MCF 10A (cell line): ENCODE data around the gene ELMO1. TPM values are rescaled to one million over a fixed set of nuclear protein-coding genes. Genes with fewer than 3 reads are reported as not detected.

Experiments used
- BruUV-seq: library from RNA; stranded (reverse); fragments of 400-500 nt; replicated peaks from 2 replicates; lab custom pipeline; 2021; lab: Mats Ljungman, UMichigan
- CTCF ChIA-PET: fragments of 300-600 bp; sonication (Branson Sonifier 250); formaldehyde crosslinking; extraction: SDS; loops from one replicate; lab custom pipeline; 2021; ENCODE audit warnings: antibody characterized with exemption, inconsistent platforms; lab: Yijun Ruan, JAX
- POLR2A ChIA-PET: fragments of 300-600, 350-650 bp; sonication (Branson Sonifier 250); formaldehyde crosslinking; extraction: SDS; loops from one replicate; lab custom pipeline; 2020; ENCODE audit warnings: antibody characterized with exemption, inconsistent platforms; lab: Yijun Ruan, JAX
- DNase-seq: peaks from one replicate; pipeline ENCODE4 v3.0.0-alpha.2; 2018; ENCODE audit not compliant: unreplicated experiment
- H3K27ac Mint-ChIP-seq: one replicate; pipeline ENCODE4 v1.8.0; 2022; ENCODE audit warnings: mild to moderate bottlenecking, low read depth, mixed read lengths; ENCODE audit not compliant: unreplicated experiment
- H3K27me3 Mint-ChIP-seq: one replicate; pipeline ENCODE4 v1.8.0; 2022; ENCODE audit warnings: mixed read lengths; ENCODE audit not compliant: insufficient read depth, unreplicated experiment
- H3K36me3 Mint-ChIP-seq: one replicate; pipeline ENCODE4 v1.8.0; 2022; ENCODE audit warnings: mild to moderate bottlenecking, moderate library complexity, mixed read lengths; ENCODE audit not compliant: insufficient read depth, unreplicated experiment
- H3K4me1 Mint-ChIP-seq: one replicate; pipeline ENCODE4 v1.8.0; 2022; ENCODE audit warnings: mixed read lengths; ENCODE audit not compliant: insufficient read depth, unreplicated experiment
- H3K4me3 Mint-ChIP-seq: one replicate; pipeline ENCODE4 v1.8.0; 2022; ENCODE audit warnings: mild to moderate bottlenecking, moderate library complexity, mixed read lengths; ENCODE audit not compliant: unreplicated experiment
- H3K9me3 Mint-ChIP-seq: one replicate; pipeline ENCODE4 v1.8.0; 2022; ENCODE audit warnings: mixed read lengths; ENCODE audit not compliant: unreplicated experiment
- intact Hi-C: fragments of 100-400 bp; cut with micrococcal nuclease; formaldehyde crosslinking; loops from 2 replicates; pipeline ENCODE4 v1.14.1; 2022
- total RNA-seq: library from RNA; stranded (reverse); gene quantifications from 2 replicates; pipeline ENCODE4 v1.2.3, GENCODE V29; 2022
- TF ChIP-seq, protein P1 (sequence below): fragments of 200-600 bp; IDR thresholded peaks from one replicate; pipeline ENCODE4 v1.8.0; 2022; ENCODE audit warnings: antibody characterized with exemption, mild to moderate bottlenecking; ENCODE audit not compliant: unreplicated experiment

Gene ELMO1
- total RNA-seq, 1 experiment from 2014 or later = 0.30 TPM

GRCh38 chr7:36916619-36917018 is 532.0 kb downstream of the ELMO1 start:
- Mint-ChIP-seq H3K4me1 (peaks cover 5% of the 10 kb centered on the region), H3K9me3 (no peaks in the 10 kb centered on the region), H3K36me3 (no peaks in the 10 kb centered on the region), H3K4me3 (no peak overlapping the region), H3K27ac (no peak overlapping the region), H3K27me3 (no peaks in the 10 kb centered on the region)
- ChIA-PET POLR2A (interaction anchor here (0.8 kb wide), 1 partner anchor 52 kb away, joined by 3 read pairs; no protein-coding TSS in a partner anchor), CTCF (no interaction called here)
- DNase-seq = no peak
- intact Hi-C loops = no loop called here
- TF ChIP-seq, protein P1, sequence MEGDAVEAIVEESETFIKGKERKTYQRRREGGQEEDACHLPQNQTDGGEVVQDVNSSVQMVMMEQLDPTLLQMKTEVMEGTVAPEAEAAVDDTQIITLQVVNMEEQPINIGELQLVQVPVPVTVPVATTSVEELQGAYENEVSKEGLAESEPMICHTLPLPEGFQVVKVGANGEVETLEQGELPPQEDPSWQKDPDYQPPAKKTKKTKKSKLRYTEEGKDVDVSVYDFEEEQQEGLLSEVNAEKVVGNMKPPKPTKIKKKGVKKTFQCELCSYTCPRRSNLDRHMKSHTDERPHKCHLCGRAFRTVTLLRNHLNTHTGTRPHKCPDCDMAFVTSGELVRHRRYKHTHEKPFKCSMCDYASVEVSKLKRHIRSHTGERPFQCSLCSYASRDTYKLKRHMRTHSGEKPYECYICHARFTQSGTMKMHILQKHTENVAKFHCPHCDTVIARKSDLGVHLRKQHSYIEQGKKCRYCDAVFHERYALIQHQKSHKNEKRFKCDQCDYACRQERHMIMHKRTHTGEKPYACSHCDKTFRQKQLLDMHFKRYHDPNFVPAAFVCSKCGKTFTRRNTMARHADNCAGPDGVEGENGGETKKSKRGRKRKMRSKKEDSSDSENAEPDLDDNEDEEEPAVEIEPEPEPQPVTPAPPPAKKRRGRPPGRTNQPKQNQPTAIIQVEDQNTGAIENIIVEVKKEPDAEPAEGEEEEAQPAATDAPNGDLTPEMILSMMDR = no peak
- BruUV-seq = no TSS peak

DNA sequence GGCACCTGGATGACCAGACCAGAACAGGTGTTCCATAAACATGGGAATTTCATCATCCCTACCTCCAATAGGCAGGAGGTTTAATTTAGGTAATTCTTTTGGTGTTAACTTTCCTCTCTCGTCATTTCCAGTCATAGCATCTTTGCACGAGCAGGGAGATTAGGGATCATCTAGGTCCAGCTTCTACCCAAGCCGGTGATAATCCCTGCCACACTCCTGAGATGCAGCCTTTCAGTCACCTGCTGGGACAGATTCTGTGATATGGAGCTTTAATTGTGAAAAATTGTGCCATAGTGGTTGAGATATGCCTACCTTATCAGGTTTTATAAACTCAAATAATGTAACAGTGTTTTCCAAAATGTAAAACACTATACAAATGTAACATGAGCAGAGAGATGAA is 532.5 kb downstream of the ELMO1 start:
- CTCF ChIA-PET = interaction anchor here (0.5 kb wide), 1 partner anchor 602 kb away, joined by 3 read pairs; no protein-coding TSS in a partner anchor
- TF ChIP-seq, protein P1 = no peak
- H3K27me3 Mint-ChIP-seq = no peaks in the 10 kb centered on the region
- POLR2A ChIA-PET = interaction anchor here (0.8 kb wide), 1 partner anchor 53 kb away, joined by 3 read pairs; no protein-coding TSS in a partner anchor
- no peak for DNase-seq
- peaks cover 5% of the 10 kb centered on the region for H3K4me1 Mint-ChIP-seq
- BruUV-seq = no TSS peak
- H3K36me3 Mint-ChIP-seq = no peaks in the 10 kb centered on the region
- no peak overlapping the region for H3K4me3 Mint-ChIP-seq
- intact Hi-C loops = no loop called here
- H3K27ac Mint-ChIP-seq = no peak overlapping the region
- no peaks in the 10 kb centered on the region for H3K9me3 Mint-ChIP-seq

- CTCF ChIA-PET = interaction anchor here (0.6 kb wide), 1 partner anchor 270 kb away, joined by 3 read pairs; no protein-coding TSS in a partner anchor
- Mint-ChIP-seq H3K4me1 (peaks cover 5% of the 10 kb centered on the region), H3K27me3 (no peaks in the 10 kb centered on the region), H3K27ac (no peak overlapping the region), H3K4me3 (no peak overlapping the region), H3K9me3 (no peaks in the 10 kb centered on the region), H3K36me3 (no peaks in the 10 kb centered on the region)
- TF ChIP-seq, protein P1 = no peak
- DNase-seq = no peak
- no TSS peak for BruUV-seq
- POLR2A ChIA-PET = no interaction called here
- intact Hi-C loops = no loop called here
These were observed 536.9 kb downstream of the ELMO1 start for GRCh38 chr7:36911788-36912187.

GRCh38 chr7:36910859-36911258 is 537.8 kb downstream of the ELMO1 start:
- no TSS peak for BruUV-seq
- Mint-ChIP-seq H3K4me1 (peaks cover 5% of the 10 kb centered on the region), H3K27ac (no peak overlapping the region), H3K36me3 (no peaks in the 10 kb centered on the region), H3K27me3 (no peaks in the 10 kb centered on the region), H3K4me3 (no peak overlapping the region), H3K9me3 (no peaks in the 10 kb centered on the region)
- intact Hi-C loops = no loop called here
- TF ChIP-seq, protein P1 = no peak
- CTCF ChIA-PET = interaction anchor here (0.6 kb wide), 1 partner anchor 61 kb away, joined by 3 read pairs; no protein-coding TSS in a partner anchor
- no peak for DNase-seq
- POLR2A ChIA-PET = no interaction called here
